CD4-positive, alpha-beta T cell treated with Interleukin-17A for 1 hour (primary cell): ENCODE results near the gene SASH1.

Source experiments
- DNase-seq: peaks from one replicate; pipeline ENCODE4 v3.0.0-alpha.2; 2020

The SASH1 gene

DNA sequence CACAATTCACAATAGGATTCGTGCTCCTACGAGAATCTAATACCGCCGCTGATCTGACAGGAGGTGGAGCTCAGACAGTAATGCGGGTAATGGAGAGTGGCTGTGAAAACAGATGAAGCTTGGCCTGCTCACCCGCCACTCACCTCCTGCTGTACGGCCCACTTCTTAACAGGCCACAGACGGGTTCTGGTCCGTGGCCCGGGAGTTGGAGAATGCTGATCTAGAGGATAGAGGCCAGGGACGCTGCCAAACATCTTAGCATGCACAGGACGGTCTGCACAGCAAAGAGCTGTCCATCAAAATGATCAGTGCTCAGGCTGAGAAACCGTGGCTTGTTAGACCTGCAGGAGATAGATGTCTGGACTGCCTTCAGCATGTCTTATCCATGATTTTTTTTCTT, 186.4 kb downstream of the SASH1 start:
- DNase-seq: no peak

DNA sequence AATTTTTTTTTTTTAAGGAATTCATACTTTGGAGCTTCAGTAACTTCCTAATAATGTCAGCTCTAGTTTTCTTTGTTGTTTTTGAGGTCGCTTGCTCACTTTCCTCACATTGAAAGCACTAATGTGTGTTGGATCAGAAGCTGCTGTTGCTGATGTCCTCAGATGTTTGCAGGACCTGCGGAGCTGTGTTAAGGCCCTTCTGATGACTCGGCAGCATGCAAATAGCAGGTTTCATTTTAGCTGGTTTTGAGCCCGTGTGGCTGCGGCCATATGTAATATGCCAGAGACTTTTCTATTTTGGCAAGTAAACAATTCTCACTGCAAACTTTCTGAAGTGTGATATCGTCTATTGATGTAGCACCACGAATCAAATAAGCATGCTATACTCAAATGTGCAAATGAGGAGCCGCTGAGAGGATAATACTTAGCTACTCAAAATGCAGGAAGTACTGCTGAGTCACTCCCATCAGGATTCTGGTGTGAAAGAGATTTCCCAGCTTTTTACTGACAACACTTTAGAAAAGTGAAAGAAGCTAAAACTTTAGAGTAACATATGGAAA, 187.8 kb downstream of the SASH1 start:
- DNase-seq: no peak

DNA sequence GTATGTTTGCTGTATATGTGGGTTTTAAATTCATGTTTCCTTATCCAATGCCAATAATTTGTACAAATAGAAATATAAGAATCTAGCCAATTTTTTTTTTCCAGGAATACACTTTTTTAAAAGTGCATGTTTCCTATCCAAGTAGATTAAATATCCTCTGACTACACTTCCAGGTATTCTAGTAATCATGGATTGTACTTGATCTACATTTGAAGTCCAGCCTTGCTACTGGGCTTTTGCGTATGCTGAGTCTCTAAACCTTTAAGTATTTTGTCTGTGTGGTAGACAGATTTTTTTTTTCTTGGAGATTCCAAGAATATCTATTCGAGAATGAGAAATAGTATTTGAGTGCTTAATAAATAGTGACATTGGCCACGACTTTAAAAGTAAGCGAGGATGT, 188.3 kb downstream of the SASH1 start:
- DNase-seq: no peak

DNA sequence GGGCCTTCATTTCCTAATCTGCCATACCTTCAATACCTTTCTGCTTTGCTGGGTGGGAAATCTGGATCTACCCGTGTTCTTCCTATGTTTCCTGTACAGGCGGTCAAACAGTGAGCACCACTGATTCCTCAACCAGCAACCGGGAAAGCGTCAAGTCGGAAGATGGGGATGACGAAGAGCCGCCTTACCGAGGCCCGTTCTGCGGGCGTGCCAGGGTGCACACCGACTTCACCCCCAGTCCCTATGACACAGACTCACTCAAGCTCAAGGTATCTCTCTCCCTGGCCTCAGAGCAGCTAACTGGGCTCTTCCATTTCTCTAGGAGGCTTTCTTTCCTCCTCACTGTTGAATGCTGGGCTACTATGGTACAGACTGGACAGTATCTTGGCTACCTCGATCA, 190.1 kb downstream of the SASH1 start:
- no peak for DNase-seq

DNA sequence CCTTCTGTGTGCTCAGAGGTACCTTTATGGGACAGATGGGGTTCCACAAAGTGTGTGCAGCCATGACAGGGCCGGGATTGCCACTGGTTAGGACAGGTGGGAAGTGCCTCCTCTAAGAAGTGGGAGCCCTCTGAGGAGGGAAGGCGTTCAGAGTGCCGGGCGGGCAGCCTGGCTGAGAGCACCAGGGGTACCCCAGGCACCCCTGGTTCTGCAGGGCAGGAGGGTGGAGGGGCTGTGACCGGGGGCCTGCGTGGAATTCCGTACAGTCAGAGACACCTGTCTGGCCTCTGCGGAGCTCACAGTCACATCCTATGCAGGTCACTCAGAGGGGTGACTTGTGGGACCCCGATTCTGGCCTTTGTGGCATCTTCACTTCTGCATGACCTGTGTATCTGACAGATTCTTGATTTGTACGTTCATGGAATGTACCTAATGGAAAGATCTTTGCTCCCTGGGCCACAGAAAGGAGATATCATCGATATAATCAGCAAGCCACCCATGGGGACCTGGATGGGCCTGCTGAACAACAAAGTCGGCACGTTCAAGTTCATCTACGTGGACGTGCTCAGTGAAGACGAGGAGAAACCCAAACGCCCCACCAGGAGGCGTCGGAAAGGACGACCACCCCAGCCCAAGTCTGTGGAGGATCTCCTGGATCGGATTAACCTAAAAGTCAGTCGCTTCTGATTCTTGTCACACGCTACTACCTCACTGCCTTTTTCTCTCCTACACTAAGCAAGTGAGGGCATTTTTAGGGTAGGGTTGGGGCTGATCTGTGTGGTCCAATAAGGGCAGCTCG, 190.9 kb downstream of the SASH1 start:
- no peak for DNase-seq

DNA sequence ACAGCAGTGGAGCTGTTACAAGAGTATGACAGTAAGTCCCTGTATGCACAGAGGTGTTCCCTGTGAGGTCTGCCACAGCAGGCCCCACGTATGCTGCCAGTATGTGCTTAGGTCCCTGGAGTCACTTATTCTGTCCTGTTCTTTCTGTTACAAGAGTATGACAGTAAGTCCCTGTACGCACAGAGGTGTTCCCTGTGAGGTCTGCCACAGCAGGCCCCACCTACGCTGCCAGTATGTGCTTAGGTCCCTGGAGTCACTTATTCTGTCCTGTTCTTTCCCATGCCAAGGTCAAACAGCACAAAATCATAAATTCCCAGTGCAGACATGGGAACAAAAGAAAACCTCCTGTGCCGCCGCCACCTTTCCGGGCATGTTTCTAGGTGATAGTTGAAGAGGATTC, 192.2 kb downstream of the SASH1 start:
- no peak for DNase-seq

DNA sequence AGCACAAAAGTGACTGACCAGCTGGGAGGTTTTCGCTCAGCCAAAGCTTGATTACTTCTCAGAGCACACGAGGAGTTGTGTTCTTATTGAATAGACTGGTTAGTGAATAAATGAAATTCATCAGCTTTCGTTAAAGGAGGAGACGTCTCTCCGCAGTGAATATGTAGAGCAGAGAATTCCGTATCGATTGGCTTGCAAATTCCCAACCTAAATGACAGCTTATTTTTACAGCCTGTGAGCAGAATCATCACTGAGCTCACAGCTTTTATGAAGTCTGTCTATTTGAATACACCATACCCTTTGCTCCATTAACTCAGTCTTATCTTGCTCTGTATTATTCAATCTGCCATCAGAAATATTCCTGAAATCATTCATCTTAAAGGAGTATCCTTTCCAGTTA, 192.7 kb downstream of the SASH1 start:
- DNase-seq: no peak

DNA sequence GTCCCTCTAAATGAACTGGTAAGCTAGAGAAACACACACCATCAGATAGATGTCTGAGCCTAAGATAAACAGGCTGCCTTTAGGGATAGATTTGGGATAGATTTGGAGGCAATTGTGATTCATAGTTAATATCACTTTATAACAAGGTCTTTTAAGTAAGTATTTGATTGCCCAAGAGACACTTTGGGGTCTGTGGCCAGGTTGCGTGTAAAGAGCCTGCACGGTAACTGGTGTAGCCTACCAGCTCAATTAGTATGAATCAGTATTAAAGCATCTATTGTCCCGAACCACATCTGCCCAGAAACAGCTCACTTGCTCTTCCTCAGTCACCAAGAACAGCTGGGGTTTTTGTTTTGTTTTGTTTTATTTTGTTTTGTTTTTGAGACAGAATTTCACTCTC, 193.3 kb downstream of the SASH1 start:
- DNase-seq: no peak

DNA sequence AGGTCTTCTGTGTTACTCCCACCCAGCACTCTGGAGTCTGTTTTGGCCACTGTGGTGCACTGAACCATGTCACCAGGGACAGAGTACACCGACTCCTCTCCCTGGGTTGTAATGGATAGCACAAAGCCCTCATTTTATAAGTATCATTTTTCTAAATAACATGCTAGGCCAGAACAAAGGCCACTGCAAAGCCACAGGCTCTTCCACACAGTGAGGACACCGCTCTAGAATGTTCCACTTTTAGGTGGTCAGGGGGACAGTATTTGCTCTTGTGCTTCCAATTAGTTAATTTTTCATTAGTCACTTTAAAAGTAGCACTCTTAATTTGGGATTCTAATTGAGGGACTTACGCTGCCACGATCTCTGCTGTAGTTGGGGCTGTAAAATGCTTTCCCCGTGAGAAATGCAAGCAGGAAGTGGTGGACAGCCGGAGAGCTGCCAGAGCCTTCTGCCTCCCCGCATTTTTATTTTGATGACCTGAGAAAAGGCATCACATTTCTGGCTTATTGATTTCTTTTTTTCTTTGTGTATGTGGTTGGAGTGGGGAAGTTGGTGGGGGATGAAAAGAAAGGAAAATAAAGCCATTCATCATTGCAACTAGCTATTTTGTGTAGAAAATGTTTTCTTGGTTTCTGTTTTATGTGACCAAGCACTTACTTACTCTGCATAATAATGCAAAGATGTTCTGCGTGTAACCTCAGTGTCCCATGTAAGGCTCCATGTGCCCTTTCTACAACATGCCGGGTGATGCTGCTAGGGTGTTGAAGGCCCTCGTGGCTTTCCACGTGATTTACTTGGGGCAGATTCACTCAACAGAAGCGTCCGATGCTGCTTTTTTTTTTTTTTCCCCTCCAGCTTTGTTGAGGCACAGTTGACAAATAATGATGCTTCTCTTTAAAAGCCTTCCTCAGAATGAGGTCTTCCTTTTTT, 195.9 kb downstream of the SASH1 start:
- no peak for DNase-seq

DNA sequence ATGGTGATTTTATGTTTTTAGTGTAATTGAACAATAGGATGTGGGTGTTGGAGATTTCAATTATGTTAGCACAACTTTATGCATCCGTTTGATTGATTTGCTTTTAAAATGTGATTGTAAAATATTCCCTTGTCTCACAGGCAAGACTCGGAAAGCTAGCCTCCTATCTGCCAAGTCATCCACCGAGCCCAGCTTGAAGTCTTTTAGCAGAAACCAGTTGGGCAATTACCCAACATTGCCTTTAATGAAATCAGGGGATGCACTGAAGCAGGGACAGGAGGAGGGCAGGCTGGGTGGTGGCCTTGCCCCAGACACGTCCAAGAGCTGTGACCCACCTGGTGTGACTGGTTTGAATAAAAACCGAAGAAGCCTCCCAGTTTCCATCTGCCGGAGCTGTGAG, 200.9 kb downstream of the SASH1 start:
- no peak for DNase-seq

DNA sequence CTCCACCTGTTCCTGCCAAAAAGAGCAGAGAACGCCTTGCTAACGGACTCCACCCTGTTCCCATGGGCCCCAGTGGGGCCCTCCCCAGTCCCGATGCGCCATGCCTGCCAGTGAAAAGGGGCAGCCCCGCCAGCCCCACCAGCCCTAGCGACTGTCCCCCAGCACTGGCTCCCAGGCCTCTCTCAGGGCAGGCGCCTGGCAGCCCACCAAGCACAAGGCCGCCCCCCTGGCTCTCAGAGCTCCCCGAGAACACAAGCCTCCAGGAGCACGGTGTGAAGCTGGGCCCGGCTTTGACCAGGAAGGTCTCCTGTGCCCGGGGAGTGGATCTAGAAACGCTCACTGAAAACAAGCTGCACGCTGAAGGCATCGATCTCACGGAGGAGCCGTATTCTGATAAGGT, 201.8 kb downstream of the SASH1 start:
- no peak for DNase-seq

DNA sequence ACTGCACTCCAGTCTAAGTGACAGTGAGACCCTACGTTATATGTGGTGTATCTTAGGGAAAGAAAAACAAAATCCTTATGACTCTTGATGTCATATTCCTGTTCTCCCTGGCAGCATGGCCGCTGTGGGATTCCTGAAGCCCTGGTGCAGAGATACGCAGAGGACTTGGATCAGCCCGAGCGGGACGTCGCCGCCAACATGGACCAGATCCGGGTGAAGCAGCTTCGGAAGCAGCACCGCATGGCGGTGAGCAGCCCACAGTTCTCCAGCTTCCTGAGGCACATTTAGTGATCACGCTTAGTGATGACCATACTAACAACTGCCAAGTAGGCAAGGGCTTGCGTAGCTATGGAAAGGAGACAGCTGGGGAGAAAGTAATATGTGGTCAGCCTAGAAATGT, 203.3 kb downstream of the SASH1 start:
- no peak for DNase-seq

DNA sequence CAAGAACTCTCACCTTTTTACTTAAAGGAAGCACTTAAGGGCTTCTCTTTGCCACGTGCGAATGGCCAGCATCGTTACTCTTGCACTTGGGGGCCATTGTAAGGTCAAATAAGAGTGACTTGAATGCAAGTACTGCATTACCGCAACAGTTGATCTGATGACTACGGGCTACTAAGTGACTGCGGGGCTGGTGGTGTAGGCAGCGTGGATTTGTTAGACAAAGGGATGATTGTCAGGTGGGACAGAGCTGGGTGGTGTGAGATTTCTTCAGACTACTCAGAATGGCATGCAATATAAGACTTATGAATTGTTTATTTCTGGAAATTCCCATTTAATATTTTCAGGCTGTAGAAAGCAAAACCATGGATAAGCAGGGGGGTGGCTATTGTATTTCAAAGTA, 204.5 kb downstream of the SASH1 start:
- DNase-seq: no peak

DNA sequence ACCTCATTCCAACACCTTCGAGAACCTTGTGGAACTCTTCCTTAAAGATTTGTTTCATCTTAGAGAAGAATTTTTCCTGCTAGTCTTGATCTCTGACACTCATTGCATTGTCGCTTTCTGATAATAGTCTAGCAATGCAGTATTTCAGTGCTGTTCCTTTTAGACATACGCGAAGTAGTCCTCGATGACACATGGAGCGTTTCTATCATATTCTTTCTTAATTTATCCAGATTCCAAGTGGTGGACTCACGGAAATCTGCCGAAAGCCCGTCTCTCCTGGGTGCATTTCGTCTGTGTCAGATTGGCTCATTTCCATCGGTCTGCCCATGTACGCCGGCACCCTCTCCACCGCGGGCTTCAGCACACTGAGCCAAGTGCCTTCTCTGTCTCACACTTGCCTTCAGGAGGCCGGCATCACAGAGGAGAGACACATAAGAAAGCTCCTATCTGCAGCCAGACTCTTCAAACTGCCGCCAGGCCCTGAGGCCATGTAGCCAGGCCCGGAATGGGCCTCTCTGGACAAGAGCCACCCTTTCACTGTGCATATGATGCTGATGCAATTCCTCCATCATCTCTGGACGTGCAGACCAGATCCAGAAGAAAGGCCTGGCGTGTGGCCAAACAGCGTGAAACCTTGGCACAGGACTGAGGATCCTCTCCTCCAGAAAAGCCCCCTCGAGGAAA, 205.6 kb downstream of the SASH1 start:
- no peak for DNase-seq

DNA sequence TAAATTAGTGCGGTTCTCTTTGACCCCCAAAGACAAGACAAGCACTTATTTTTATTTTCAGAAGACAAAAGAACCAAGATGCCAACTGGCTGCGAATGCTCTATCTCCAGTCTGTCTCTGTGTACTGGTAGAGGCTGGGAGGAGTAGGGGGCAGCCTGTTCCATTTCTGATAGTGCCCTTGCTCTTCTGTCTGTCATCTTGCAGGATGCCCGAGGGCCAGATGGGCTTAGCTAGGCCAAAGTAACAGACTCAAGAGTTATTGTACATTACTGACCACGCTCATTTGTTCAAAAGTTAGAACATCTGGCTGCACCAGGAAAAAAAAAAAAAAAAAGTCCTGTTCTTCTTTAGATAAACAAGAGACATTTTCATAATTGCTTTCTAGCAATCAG, 206.1 kb downstream of the SASH1 start:
- DNase-seq: no peak

DNA sequence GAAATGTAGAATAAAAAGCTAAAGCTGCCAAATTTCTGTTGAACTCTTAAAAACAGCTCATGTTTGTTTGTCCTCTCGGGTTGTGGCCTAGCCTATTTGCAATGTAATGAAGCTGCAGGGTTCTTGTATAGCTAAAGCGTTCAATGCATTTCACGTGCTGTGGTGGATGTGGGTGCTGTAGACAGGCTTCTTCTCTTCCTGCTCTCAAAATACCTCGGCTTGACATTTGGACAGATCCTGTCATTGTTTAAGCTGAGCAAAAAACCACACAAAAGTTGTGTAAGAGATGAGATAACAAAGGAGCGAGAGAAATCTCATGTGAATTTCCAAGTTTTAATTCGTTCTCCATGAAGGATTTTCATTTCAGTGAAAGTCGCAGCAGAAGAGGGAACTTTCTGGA, 207.9 kb downstream of the SASH1 start:
- no peak for DNase-seq

DNA sequence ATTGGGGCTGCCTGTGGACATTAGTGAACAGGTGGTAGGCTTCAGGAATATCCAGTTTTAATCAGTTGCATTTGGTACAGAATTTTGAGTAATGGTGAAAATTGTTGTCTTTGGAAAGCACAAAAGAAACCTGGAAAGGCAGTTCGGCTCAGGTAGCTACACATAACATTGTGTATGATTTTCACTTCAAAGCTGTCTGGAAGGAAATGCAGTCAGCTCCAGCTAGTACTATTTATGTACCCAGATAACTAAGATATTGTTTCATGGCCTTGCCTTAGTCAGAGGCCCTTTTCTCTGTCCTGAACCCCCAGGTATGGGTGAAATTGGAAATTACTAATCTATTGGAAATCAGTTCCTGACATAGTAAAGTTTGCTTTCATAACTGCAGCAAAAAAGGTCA, 208.6 kb downstream of the SASH1 start:
- DNase-seq: no peak

DNA sequence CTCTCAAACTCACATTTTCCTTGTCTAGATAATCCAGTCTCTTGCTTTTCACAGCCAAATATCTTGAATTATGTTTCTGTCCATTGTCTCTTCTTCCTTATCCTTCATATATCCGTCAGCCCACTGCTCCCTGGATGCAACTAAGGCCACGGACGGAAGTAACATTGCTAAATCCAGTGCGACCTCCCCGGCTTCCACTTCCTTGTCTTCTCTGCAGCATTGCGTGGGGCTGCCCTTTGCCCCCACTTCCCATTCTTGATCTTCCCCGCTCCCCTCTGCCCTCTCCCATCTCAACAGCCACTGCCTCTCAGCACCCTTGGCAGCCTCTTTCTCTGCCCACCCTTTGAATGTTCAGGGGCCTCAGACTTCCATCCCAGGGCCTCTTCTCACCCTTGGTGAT, 213.8 kb downstream of the SASH1 start:
- no peak for DNase-seq

DNA sequence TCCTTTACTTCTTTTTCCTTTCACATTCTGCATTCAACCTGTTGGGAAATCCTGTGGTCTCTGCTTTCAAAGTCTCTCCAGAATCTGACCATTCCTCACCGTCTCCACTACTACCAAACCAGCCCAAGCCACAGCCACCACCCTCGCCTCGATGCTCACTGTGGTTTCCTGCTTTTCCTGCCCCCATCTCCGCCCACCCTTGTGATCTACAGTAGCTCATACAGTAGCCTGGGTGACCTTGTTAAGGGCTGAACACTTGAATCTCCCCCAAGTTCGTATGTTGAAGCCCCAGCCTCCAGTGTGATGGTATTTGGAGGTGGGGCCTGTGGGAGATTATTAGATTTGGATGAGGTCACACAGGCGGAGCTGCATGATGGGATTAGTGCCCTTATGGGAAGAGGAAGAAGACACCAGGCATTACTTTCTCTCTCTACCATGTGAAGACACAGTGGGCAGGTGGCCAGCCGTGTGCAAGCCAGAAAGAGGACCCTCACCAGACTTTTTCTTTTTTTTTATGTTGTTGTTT, 215.2 kb downstream of the SASH1 start:
- DNase-seq: peak; percentile 29

DNA sequence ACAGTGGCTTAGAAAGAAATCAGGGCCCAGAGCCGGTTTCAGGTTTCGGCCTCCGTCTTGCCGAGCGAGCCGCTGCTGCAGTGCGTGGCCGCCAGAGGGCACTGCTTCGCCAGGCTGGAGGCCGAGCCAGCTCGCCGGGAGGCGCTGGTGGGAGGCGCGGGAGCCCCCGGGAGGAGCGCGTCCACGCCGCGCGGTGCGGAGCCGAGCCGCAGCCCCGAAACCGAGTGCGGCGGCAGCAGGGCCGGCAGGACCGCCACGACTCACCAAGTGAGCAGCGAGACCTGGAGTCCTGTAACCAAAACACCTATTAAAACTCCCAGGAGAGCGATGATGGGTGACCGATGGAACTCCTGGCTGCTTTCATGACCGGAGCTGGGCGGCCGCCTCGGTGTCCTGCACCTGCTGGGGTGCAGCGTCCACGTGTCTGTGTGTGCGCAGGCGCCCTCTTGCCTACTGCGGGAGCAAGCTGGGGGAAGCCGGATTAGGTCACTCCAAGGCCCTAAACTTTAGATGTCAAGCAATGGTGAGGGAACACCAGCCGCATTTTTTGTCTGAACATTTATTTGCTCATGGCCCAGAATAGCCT, 217.3 kb downstream of the SASH1 start:
- DNase-seq: peak; percentile 65

DNA sequence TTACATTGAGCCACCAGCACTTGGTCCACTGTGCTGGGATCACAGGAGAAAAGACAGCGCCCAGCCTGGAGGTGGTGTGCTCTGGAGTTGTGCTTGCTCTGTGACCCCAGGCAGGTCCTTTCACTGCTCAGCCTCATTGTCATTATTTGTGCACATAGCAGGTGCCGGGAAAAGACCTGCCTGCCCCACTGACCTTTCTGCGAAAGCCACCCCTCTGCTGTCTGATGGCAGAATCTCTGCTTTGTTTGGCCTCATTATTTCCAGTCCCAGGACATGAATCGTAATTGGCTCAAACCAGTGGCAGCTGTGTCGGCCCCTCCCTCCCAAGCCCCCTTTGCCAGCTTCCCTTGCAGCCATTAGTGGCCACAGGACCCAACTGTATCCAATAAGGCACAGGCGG, 219.0 kb downstream of the SASH1 start:
- DNase-seq: no peak

DNA sequence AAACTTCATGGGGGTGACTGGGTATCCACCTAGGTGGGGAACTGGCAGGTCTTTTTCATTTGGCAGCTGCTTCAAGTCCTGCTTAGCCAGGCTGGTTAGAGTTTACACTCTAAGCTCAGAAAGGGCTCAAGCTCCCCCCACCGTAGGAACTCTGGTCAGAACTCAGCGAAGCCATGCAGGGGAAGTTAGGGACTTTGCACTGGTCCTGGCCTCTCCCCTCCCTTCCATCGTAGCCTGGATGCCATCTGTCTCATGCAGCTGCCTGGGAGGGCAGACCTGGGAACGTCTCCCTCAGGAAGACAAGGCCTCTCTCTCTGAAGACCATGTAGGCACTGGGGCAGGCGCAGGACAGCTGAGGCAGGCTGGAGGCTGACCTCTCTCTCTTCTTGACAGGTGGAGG, 220.4 kb downstream of the SASH1 start:
- DNase-seq: no peak
